Rectal smooth muscle tissue (tissue), 1 donor: ENCODE results near the gene WWC2.

Experiments
- H3K27ac ChIP-seq: one replicate; pipeline ENCODE4 v1.7.0; 2013; ENCODE audit warnings: low read depth, low read length, inconsistent platforms
- H3K27me3 ChIP-seq: one replicate; pipeline ENCODE4 v1.7.0; 2013; ENCODE audit warnings: low read length; ENCODE audit not compliant: control insufficient read depth, insufficient read depth
- H3K36me3 ChIP-seq: one replicate; pipeline ENCODE4 v1.7.0; 2013; ENCODE audit warnings: low read length; ENCODE audit not compliant: control insufficient read depth, insufficient read depth
- H3K4me1 ChIP-seq: one replicate; pipeline ENCODE4 v1.7.0; 2013; ENCODE audit warnings: low read length; ENCODE audit not compliant: control insufficient read depth, insufficient read depth
- H3K4me3 ChIP-seq: one replicate; pipeline ENCODE4 v1.7.0; 2013; ENCODE audit warnings: low read length
- H3K9ac ChIP-seq: one replicate; pipeline ENCODE4 v1.7.0; 2013; ENCODE audit warnings: low read length

The WWC2 gene

GRCh38 chr4:183327827-183328226 is 228.8 kb downstream of the WWC2 start:
- H3K9ac ChIP-seq: no peak overlapping the region
- H3K36me3 ChIP-seq: no peaks in the 10 kb centered on the region
- H3K27ac ChIP-seq: no peak overlapping the region
- H3K4me3 ChIP-seq: no peak overlapping the region
- H3K27me3 ChIP-seq: no peaks in the 10 kb centered on the region
- no peaks in the 10 kb centered on the region for H3K4me1 ChIP-seq

GRCh38 chr4:183328832-183329231 is 229.8 kb downstream of the WWC2 start:
- Histone ChIP-seq H3K9ac (no peak overlapping the region), H3K4me3 (no peak overlapping the region), H3K4me1 (no peaks in the 10 kb centered on the region), H3K27me3 (no peaks in the 10 kb centered on the region), H3K27ac (no peak overlapping the region), H3K36me3 (no peaks in the 10 kb centered on the region)

GRCh38 chr4:183329244-183329643 is 230.2 kb downstream of the WWC2 start:
- H3K4me1 ChIP-seq: no peaks in the 10 kb centered on the region
- H3K4me3 ChIP-seq: no peak overlapping the region
- H3K9ac ChIP-seq: no peak overlapping the region
- no peaks in the 10 kb centered on the region for H3K27me3 ChIP-seq
- no peak overlapping the region for H3K27ac ChIP-seq
- no peaks in the 10 kb centered on the region for H3K36me3 ChIP-seq

- H3K4me3 ChIP-seq: no peak overlapping the region
- no peak overlapping the region for H3K9ac ChIP-seq
- H3K27ac ChIP-seq: no peak overlapping the region
- no peaks in the 10 kb centered on the region for H3K27me3 ChIP-seq
- H3K4me1 ChIP-seq: no peaks in the 10 kb centered on the region
- no peaks in the 10 kb centered on the region for H3K36me3 ChIP-seq
These were observed 231.1 kb downstream of the WWC2 start for GRCh38 chr4:183329954-183330742.

GRCh38 chr4:183330841-183331240 is 231.8 kb downstream of the WWC2 start:
- Histone ChIP-seq H3K4me3 (no peak overlapping the region), H3K36me3 (no peaks in the 10 kb centered on the region), H3K4me1 (no peaks in the 10 kb centered on the region), H3K9ac (no peak overlapping the region), H3K27me3 (no peaks in the 10 kb centered on the region), H3K27ac (no peak overlapping the region)

GRCh38 chr4:183332447-183332846 is 233.4 kb downstream of the WWC2 start:
- H3K36me3 ChIP-seq: no peaks in the 10 kb centered on the region
- H3K27ac ChIP-seq: no peak overlapping the region
- H3K9ac ChIP-seq: no peak overlapping the region
- no peak overlapping the region for H3K4me3 ChIP-seq
- H3K27me3 ChIP-seq: no peaks in the 10 kb centered on the region
- H3K4me1 ChIP-seq: no peaks in the 10 kb centered on the region

- Histone ChIP-seq H3K9ac (no peak overlapping the region), H3K36me3 (no peaks in the 10 kb centered on the region), H3K27ac (no peak overlapping the region), H3K4me1 (no peaks in the 10 kb centered on the region), H3K4me3 (no peak overlapping the region), H3K27me3 (no peaks in the 10 kb centered on the region)
These were observed 234.1 kb downstream of the WWC2 start for GRCh38 chr4:183333202-183333601.

- no peak overlapping the region for H3K4me3 ChIP-seq
- H3K27me3 ChIP-seq: no peaks in the 10 kb centered on the region
- H3K36me3 ChIP-seq: no peaks in the 10 kb centered on the region
- no peak overlapping the region for H3K27ac ChIP-seq
- H3K4me1 ChIP-seq: no peaks in the 10 kb centered on the region
- no peak overlapping the region for H3K9ac ChIP-seq
These were observed 234.9 kb downstream of the WWC2 start for GRCh38 chr4:183333983-183334382.

- Histone ChIP-seq H3K4me1 (no peaks in the 10 kb centered on the region), H3K27ac (no peak overlapping the region), H3K4me3 (no peak overlapping the region), H3K9ac (no peak overlapping the region), H3K27me3 (no peaks in the 10 kb centered on the region), H3K36me3 (no peaks in the 10 kb centered on the region)
These were observed 236.4 kb downstream of the WWC2 start for GRCh38 chr4:183335369-183335940.

GRCh38 chr4:183337349-183337748 is 238.3 kb downstream of the WWC2 start:
- Histone ChIP-seq H3K9ac (no peak overlapping the region), H3K27me3 (no peaks in the 10 kb centered on the region), H3K4me1 (no peaks in the 10 kb centered on the region), H3K27ac (no peak overlapping the region), H3K36me3 (no peaks in the 10 kb centered on the region), H3K4me3 (no peak overlapping the region)

- Histone ChIP-seq H3K27me3 (no peaks in the 10 kb centered on the region), H3K4me1 (no peaks in the 10 kb centered on the region), H3K27ac (no peak overlapping the region), H3K9ac (no peak overlapping the region), H3K4me3 (no peak overlapping the region), H3K36me3 (no peaks in the 10 kb centered on the region)
These were observed 238.8 kb downstream of the WWC2 start for GRCh38 chr4:183337833-183338232.

- Histone ChIP-seq H3K9ac (no peak overlapping the region), H3K27me3 (no peaks in the 10 kb centered on the region), H3K27ac (no peak overlapping the region), H3K36me3 (no peaks in the 10 kb centered on the region), H3K4me1 (no peaks in the 10 kb centered on the region), H3K4me3 (no peak overlapping the region)
These were observed 243.8 kb downstream of the WWC2 start for GRCh38 chr4:183342541-183343533.
